K562 (cell line): ENCODE results near the gene DUSP16. TPM values are rescaled to one million over a fixed set of nuclear protein-coding genes. Genes with fewer than 3 reads are reported as not detected.

Source experiments
- ATAC-seq: fragments of 200-7000 bp; cut with Tn5 transposase; 3 replicates; pipeline ENCODE4 v1.9.1; 2020; ENCODE audit warnings: moderate library complexity
- BruUV-seq: library from RNA; stranded (reverse); fragments of 400-500 nt; replicated peaks from 2 replicates; lab custom pipeline; 2021; lab: Mats Ljungman, UMichigan
- CTCF ChIA-PET: fragments of 300-600 bp; formaldehyde crosslinking; extraction: SDS; loops from one replicate; lab custom pipeline; 2021; ENCODE audit warnings: low intra/inter-chr PET ratio; lab: Yijun Ruan, JAX
- POLR2A ChIA-PET: fragments of 300-600, 350-650 bp; sonication (Branson Sonifier 250); formaldehyde crosslinking; extraction: SDS; loops from one replicate; lab custom pipeline; 2021; ENCODE audit warnings: antibody characterized with exemption, inconsistent platforms; lab: Yijun Ruan, JAX
- DNase-seq, 4 experiments: peaks; one replicate each; pipeline versions ENCODE4 v3.0.0 to v3.0.0-alpha.2; 2011 to 2018; ENCODE audit warnings: low spot score in 3 of 4, mixed read lengths in 3 of 4; ENCODE audit errors: extremely low read depth in 1 of 4
- FAIRE-seq: peaks from 2 replicates; lab custom pipeline; 2011; peaks lifted over from hg19 to GRCh38; lab: Jason Lieb, UNC
- H2AFZ ChIP-seq: 2 replicates; pipeline ENCODE4 v1.6.0; 2011; ENCODE audit warnings: low read depth, low read length, control low read depth, inconsistent platforms
- H3K27ac ChIP-seq: fragments of 200-600 bp; 3 replicates; pipeline ENCODE4 v1.8.0; 2011; ENCODE audit warnings: low read depth, mild to moderate bottlenecking, control low read depth, inconsistent platforms, low read length, moderate library complexity, mixed read lengths; ENCODE audit errors: extremely low read depth
- H3K27me3 ChIP-seq, 2 experiments: fragments of 300-600 bp in 1 of 2; 2 replicates in 1 of 2; 3 replicates in 1 of 2; pipeline versions ENCODE4 v1.6.0 to v1.8.0; 2011; ENCODE audit warnings: inconsistent platforms in 2 of 2, low read length in 2 of 2, mild to moderate bottlenecking in 1 of 2, mixed read lengths in 1 of 2, moderate library complexity in 1 of 2; ENCODE audit not compliant: control insufficient read depth in 2 of 2, insufficient read depth in 2 of 2
- H3K36me3 ChIP-seq: fragments of 300-600 bp; 3 replicates; pipeline ENCODE4 v1.8.0; 2011; ENCODE audit warnings: mild to moderate bottlenecking, low read length, inconsistent platforms; ENCODE audit not compliant: control insufficient read depth, insufficient read depth
- H3K4me1 ChIP-seq, 2 experiments: fragments of 200-600 bp in 1 of 2; replicated peaks in 1 of 2; 2 replicates in 1 of 2; 3 replicates in 1 of 2; pipeline versions ENCODE4 v1.5.1 to v1.8.0; 2011; ENCODE audit warnings: inconsistent platforms in 2 of 2, low read length in 2 of 2, mild to moderate bottlenecking in 1 of 2, mixed read lengths in 1 of 2, moderate library complexity in 1 of 2; ENCODE audit not compliant: control insufficient read depth in 2 of 2, insufficient read depth in 2 of 2
- H3K4me2 ChIP-seq: 2 replicates; pipeline ENCODE4 v1.6.1; 2011; ENCODE audit warnings: low read length, control low read depth, inconsistent platforms, mixed read lengths; ENCODE audit not compliant: insufficient read depth
- H3K4me3 ChIP-seq: fragments of 200-600 bp; sonication (generic), shearing (Covaris generic); 2 replicates; pipeline ENCODE4 v1.5.1; 2016; ENCODE audit warnings: control low read depth, inconsistent platforms
- H3K79me2 ChIP-seq: fragments of 200-600 bp; 3 replicates; pipeline ENCODE4 v1.8.0; 2011; ENCODE audit warnings: low read length, inconsistent platforms; ENCODE audit not compliant: control insufficient read depth, insufficient read depth
- H3K9ac ChIP-seq, 2 experiments: 2 replicates each; pipeline versions ENCODE4 v1.6.0 to v1.6.1; 2011; ENCODE audit warnings: low read depth in 2 of 2, low read length in 2 of 2, control low read depth in 1 of 2, inconsistent platforms in 1 of 2, mild to moderate bottlenecking in 1 of 2, mixed read lengths in 1 of 2; ENCODE audit not compliant: insufficient read depth in 1 of 2
- H3K9me1 ChIP-seq: one replicate; pipeline ENCODE4 v1.6.0; 2011; ENCODE audit warnings: inconsistent platforms, mild to moderate bottlenecking, low read length, moderate library complexity; ENCODE audit not compliant: control insufficient read depth, insufficient read depth
- H3K9me3 ChIP-seq: replicated peaks from 2 replicates; pipeline ENCODE4 v1.5.1; 2011; ENCODE audit warnings: low read depth, low read length, inconsistent platforms; ENCODE audit not compliant: control insufficient read depth, insufficient read depth
- H4K20me1 ChIP-seq: replicated peaks from 2 replicates; pipeline ENCODE4 v1.6.1; 2011; ENCODE audit warnings: low read length, inconsistent platforms, mixed read lengths; ENCODE audit not compliant: control insufficient read depth, insufficient read depth
- E2F4 ChIP-seq: sonication (generic); formaldehyde crosslinking; IDR thresholded peaks from 2 replicates; pipeline ENCODE4 v1.8.0; 2022; ENCODE audit warnings: mild to moderate bottlenecking, low read depth, missing genetic modification reagents
- ETV6 ChIP-seq, 3 experiments: fragments of 150-350 bp in 1 of 3; sonication (generic) in 1 of 3; formaldehyde crosslinking in 1 of 3; IDR thresholded peaks; 2 replicates each; pipeline versions ENCODE4 v1.6.1 to v1.8.0; 2014 to 2022; ENCODE audit warnings: borderline replicate concordance in 2 of 3, low read depth in 2 of 3, antibody characterized with exemption in 1 of 3, low read length in 1 of 3, mild to moderate bottlenecking in 1 of 3, missing genetic modification reagents in 1 of 3
- FOSL1 ChIP-seq: fragments of 200-800 bp; sonication (Bioruptor generic); conservative IDR thresholded peaks from 2 replicates; pipeline ENCODE4 v1.6.1; 2016; ENCODE audit warnings: missing genetic modification characterization, missing compliant biosample characterization
- FOXA1 ChIP-seq: fragments of 450-650 bp; IDR thresholded peaks from 2 replicates; pipeline ENCODE4 v1.6.1; 2016; ENCODE audit warnings: mild to moderate bottlenecking, borderline replicate concordance
- NR2C1 ChIP-seq, 2 experiments: fragments of 450-650 bp; IDR thresholded peaks; 2 replicates each; pipeline ENCODE4 v1.6.1; 2017; ENCODE audit warnings: mild to moderate bottlenecking in 2 of 2, antibody characterized with exemption in 1 of 2, inconsistent platforms in 1 of 2, missing compliant biosample characterization in 1 of 2, missing genetic modification characterization in 1 of 2
- SMARCA5 ChIP-seq: fragments of 450-650 bp; IDR thresholded peaks from 2 replicates; pipeline ENCODE4 v1.6.1; 2016
- SNAPC5 ChIP-seq: fragments of 250-450 bp; sonication (Bioruptor Pico); IDR thresholded peaks from 2 replicates; pipeline ENCODE4 v1.8.0; 2021; ENCODE audit warnings: moderate library complexity, mild to moderate bottlenecking, inconsistent platforms
- TSC22D4 ChIP-seq: fragments of 450-650 bp; IDR thresholded peaks from 2 replicates; pipeline ENCODE4 v1.6.1; 2016; ENCODE audit warnings: missing genetic modification characterization, missing biosample characterization, control low read depth
- ZNF3 ChIP-seq: fragments of 250-450 bp; sonication (Bioruptor Pico); IDR thresholded peaks from 2 replicates; pipeline ENCODE4 v1.5.0; 2021; ENCODE audit warnings: mild to moderate bottlenecking, moderate library complexity
- ZNF398 ChIP-seq: fragments of 250-450 bp; sonication (Bioruptor Pico); IDR thresholded peaks from 2 replicates; pipeline ENCODE4 v1.8.0; 2021; ENCODE audit warnings: moderate library complexity, mild to moderate bottlenecking, inconsistent platforms
- ZNF57 ChIP-seq: fragments of 450-650 bp; formaldehyde crosslinking; IDR thresholded peaks from 2 replicates; pipeline ENCODE4 v1.4.0; 2020; ENCODE audit warnings: mild to moderate bottlenecking, moderate library complexity
- ZSCAN29 ChIP-seq: fragments of 450-650 bp; IDR thresholded peaks from 2 replicates; pipeline ENCODE4 v1.6.1; 2017
- WGBS: fragments of 100-300 bp; shearing (Covaris generic); methylation state at CpG from one replicate; pipeline ENCODE4 v1.1.6; 2016; ENCODE audit warnings: low coverage, mixed read lengths; ENCODE audit not compliant: insufficient coverage; ENCODE audit errors: missing lambda C conversion rate; 5-methylcytosine and 5-hydroxymethylcytosine counted together
- in situ Hi-C: fragments of 300-500 bp; cut with MboI; formaldehyde crosslinking; loops from 4 replicates; pipeline ENCODE4 v1.15.0; 2018; ENCODE audit warnings: inconsistent platforms, mixed read lengths
- intact Hi-C: fragments of 100-400 bp; cut with micrococcal nuclease; formaldehyde crosslinking; loops from 2 replicates; pipeline ENCODE4 v1.14.2; 2022
- polyA plus RNA-seq, 8 experiments: library from polyadenylated mRNA; depleted of rRNA in 4 of 8; stranded (reverse) in 5 of 8; unstranded in 3 of 8; fragments of >200 nt; fragmentation: Nextera tagmentation in 2 of 8; fragmentation: Illumina TruSeq in 1 of 8; extraction: Ambion mirVana in 2 of 8; extraction: Trizol in 1 of 8; gene quantifications; 2 replicates each; pipeline versions ENCODE4 v1.2.1 to v1.2.3, GENCODE V29; 2011 to 2014; ENCODE audit warnings: inconsistent platforms in 1 of 8, missing spikeins in 1 of 8
- total RNA-seq, 7 experiments: library from RNA; depleted of rRNA in 6 of 7; stranded (reverse); fragments of >200 nt in 6 of 7; fragmentation: Illumina TruSeq in 2 of 7; extraction: Trizol in 2 of 7; gene quantifications; 2 replicates each; pipeline versions ENCODE4 v1.2.1 to v1.2.3, GENCODE V29; 2011 to 2021; ENCODE audit warnings: low replicate concordance in 1 of 7

Gene DUSP16
- total and polyA plus RNA-seq, 9 of the 15 experiments (the other 6 are each of a cell fraction or from before 2014, with no cell fraction given) = 0.70 to 12.3 (median 5.7) TPM

GRCh38 chr12:12425616-12426015 is 137.0 kb downstream of the DUSP16 start:
- POLR2A ChIA-PET = no interaction called here
- Histone ChIP-seq H3K9ac (no peak overlapping the region), H3K27me3 (no peaks in the 10 kb centered on the region), H3K4me1 (no peaks in the 10 kb centered on the region; a peak in 1 of 5 replicates), H3K79me2 (no peaks in the 10 kb centered on the region), H2AFZ (no peak overlapping the region), H3K9me1 (no peaks in the 10 kb centered on the region), H3K27ac (no peak overlapping the region), H3K4me2 (no peak overlapping the region), H3K4me3 (no peak overlapping the region)
- DNase-seq = no peak
- in situ Hi-C loops = no loop called here
- BruUV-seq = no TSS peak
- TF ChIP-seq TSC22D4 = no peak
- no peak for TF ChIP-seq ETV6 (IDR thresholded peaks at IDR 0.05; ENCODE audit: borderline replicate concordance in 1 of 2, low read depth in 2 of 2, low read length in 1 of 2)
- TF ChIP-seq ETV6 (CRISPR knock-in tag; IDR thresholded peaks at IDR 0.05; ENCODE audit: borderline replicate concordance) = no peak
- TF ChIP-seq NR2C1 (IDR thresholded peaks at IDR 0.05) = no peak
- no peak for TF ChIP-seq NR2C1 (tag; IDR thresholded peaks at IDR 0.05)
- no peak for TF ChIP-seq FOXA1
- TF ChIP-seq, all 486 proteins: peak for 0
- Histone ChIP-seq H3K9me3 (0 out of 2 replicates have a peak, but pooled peaks cover 1% of the 10 kb centered on the region), H3K36me3 (no peaks in the 10 kb centered on the region), H4K20me1 (no peaks in the 10 kb centered on the region)
- FAIRE-seq = no peak
- WGBS = 9% methylated on average over 1 of the region's 1 CpG
- intact Hi-C loops = no loop called here
- CTCF ChIA-PET = interaction anchor here (0.7 kb wide), 1 partner anchor 244 kb away, joined by 3 read pairs; no protein-coding TSS in a partner anchor
- no peak for ATAC-seq

- Histone ChIP-seq H3K9me3 (0 out of 2 replicates have a peak, but pooled peaks cover 1% of the 10 kb centered on the region), H4K20me1 (no peaks in the 10 kb centered on the region), H3K4me2 (no peak overlapping the region), H2AFZ (no peak overlapping the region), H3K9ac (no peak overlapping the region), H3K9me1 (no peaks in the 10 kb centered on the region), H3K36me3 (no peaks in the 10 kb centered on the region), H3K4me3 (no peak overlapping the region), H3K27ac (no peak overlapping the region), H3K27me3 (no peaks in the 10 kb centered on the region), H3K4me1 (no peaks in the 10 kb centered on the region; a peak in 1 of 5 replicates), H3K79me2 (no peaks in the 10 kb centered on the region)
- in situ Hi-C loops = no loop called here
- intact Hi-C loops = no loop called here
- WGBS = 77% methylated on average over 2 of the region's 2 CpGs
- no TSS peak for BruUV-seq
- FAIRE-seq = no peak
- DNase-seq = no peak
- ATAC-seq = no peak
- POLR2A ChIA-PET = no interaction called here
- TF ChIP-seq SMARCA5 (no peak), ZNF57 (no peak), E2F4 (CRISPR knock-in tag) (no peak), FOSL1 (tag) (no peak), SNAPC5 (CRISPR knock-in tag) (no peak), ZNF3 (CRISPR knock-in tag) (no peak), ZSCAN29 (no peak), ZNF398 (CRISPR knock-in tag) (no peak)
- CTCF ChIA-PET = no interaction called here
These were observed 137.7 kb downstream of the DUSP16 start for GRCh38 chr12:12425001-12425400.
